ENCODE results near the gene ZNF469.

ZNF469 gene

GRCh38 chr16:88346680-88347505 lies 35.9 kb upstream of the ZNF469 start:
- DNase-seq (ENCODE audit: low read depth) = no peak

- DNase-seq (ENCODE audit: low read depth) = no peak
Observed at GRCh38 chr16:88347656-88348376, 34.9 kb upstream of the ZNF469 start.

DNA sequence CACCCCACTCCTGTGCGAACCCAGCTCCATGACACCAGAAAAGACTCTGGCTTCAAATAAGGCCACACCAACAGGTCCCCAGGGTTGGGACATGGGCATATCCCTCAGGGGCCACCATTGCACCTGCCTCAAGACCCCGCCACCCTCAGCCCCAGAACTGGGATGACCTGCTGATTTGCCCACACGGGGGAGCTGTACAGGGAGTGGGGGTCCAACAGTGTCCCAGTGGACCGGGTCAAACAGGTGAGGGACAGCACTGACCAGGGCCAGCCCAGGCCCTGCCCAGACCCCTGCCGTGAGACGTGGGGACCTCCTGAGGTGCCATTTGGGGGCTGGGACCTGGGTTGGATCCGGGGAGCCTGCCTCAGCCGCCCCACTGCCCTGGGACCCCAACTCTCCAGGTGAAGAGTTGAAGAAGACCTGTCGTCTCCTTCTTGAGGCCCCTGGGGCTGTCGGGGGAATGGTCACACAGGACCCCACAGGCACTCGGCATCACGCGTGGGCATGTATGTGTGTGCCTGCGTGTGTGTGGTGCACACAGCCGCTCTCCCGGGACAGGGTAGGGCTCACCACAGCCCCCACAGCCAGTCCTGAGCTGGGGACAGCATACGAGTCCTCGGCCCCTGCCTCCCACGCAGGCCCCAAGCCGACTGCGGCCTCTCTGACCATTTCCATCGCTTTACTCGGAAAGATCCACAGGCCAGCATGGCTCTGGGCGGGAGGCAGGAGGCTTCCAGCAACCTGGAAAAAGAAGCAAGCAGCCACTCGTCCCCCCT lies 34.2 kb upstream of the ZNF469 start:
- no peak for DNase-seq (ENCODE audit: low read depth)

DNA sequence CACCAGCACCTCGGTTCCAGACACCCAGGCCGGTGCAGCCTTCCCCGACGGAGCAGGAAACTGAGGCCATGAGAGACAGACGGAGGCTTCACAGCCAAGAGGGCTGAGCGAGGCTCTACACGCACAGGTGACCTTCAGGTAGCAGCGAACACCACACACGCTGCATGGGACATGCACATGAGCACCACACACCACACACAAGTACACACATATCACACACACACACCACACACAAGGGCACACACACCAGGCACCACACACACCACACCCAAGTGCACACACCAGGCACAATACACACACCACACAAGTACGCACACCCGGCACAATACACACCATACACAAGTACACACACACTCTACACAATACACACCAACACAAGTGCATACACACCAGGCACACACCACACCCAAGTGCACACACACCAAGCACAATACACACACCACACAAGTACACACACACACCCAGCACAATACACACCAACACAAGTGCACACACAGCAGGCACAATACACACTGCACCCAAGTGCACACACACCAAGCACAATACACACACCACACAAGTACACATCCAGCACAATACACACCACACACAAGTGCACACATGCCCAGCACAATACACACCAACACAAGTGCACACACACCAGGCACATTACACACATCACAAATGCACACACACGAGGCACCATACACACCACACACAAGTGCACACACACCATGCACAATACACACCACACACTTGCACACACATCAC lies 33.4 kb upstream of the ZNF469 start:
- DNase-seq (ENCODE audit: low read depth) = no peak

DNA sequence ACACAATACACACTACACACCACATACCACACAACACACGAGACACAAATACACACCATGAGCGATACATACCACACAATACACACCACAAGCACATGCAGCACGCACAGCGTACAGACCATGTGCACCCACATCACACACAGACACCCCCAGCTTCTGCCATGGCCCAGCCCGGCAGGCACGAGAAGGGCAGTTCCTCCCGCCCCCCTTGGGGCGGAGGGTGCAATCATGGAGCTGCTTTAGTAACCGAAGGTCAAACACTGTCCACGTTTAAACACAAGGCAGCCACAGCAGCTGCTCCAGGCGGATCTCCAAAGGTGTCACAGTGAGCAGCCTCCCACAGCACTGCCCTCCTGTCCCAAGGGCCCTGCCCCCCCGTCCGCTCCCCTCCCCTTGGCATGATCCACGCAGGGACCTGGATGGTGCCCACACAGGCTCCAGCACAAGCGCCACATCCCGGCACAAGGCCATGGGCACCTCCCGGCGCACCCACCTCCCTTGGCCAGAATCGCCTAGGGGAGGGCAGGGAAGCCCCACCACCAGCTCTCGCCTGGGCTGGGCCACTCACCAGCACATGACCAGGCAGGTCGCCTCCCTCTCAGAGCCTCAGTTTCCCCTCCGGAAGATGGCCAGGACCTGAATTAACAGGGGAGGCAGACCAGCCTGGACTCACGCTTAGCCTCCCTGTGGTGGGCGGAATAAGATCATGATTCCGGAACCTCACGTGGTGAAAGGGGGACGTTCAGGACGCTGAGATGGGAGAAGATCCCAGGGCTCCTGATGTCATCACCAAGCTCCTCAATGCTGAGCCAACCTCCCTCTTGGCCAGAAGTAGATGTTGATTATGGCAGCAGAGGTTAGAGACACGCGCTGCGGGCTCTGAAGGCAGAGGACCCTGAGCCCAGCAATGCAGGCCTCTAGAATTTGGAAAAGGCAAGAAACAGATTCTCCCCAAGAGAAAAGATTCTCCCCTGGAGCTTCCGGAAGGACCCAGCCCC lies 32.6 kb upstream of the ZNF469 start:
- no peak for DNase-seq (ENCODE audit: low read depth)

GRCh38 chr16:88350922-88351321 lies 31.8 kb upstream of the ZNF469 start:
- DNase-seq (ENCODE audit: low read depth) = no peak

- DNase-seq (ENCODE audit: low read depth) = no peak
Observed at GRCh38 chr16:88351491-88352101, 31.2 kb upstream of the ZNF469 start.

GRCh38 chr16:88352261-88353200 lies 30.2 kb upstream of the ZNF469 start:
- DNase-seq (ENCODE audit: low read depth) = no peak

DNA sequence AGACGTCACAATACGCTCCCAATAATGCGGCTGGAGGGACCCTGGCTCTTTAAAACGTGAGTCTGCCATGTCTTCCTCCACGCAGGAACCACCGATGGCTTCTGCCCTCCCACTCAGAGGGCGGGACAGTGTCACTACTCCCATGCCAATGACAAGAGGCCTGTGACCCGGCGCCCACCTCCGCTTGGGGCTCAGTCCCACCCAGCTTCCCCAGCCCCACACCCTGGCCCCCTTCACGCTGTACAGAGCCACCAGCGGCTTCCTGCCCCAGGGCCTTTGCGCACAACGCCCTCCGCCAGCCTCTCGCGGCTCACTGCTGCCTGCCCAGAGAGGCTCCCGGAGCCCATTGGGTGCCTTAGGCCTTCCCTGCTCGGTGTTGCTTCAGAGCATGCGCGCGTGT lies 29.5 kb upstream of the ZNF469 start:
- no peak for DNase-seq (ENCODE audit: low read depth)

GRCh38 chr16:88353691-88354090 lies 29.1 kb upstream of the ZNF469 start:
- DNase-seq (ENCODE audit: low read depth) = no peak

DNA sequence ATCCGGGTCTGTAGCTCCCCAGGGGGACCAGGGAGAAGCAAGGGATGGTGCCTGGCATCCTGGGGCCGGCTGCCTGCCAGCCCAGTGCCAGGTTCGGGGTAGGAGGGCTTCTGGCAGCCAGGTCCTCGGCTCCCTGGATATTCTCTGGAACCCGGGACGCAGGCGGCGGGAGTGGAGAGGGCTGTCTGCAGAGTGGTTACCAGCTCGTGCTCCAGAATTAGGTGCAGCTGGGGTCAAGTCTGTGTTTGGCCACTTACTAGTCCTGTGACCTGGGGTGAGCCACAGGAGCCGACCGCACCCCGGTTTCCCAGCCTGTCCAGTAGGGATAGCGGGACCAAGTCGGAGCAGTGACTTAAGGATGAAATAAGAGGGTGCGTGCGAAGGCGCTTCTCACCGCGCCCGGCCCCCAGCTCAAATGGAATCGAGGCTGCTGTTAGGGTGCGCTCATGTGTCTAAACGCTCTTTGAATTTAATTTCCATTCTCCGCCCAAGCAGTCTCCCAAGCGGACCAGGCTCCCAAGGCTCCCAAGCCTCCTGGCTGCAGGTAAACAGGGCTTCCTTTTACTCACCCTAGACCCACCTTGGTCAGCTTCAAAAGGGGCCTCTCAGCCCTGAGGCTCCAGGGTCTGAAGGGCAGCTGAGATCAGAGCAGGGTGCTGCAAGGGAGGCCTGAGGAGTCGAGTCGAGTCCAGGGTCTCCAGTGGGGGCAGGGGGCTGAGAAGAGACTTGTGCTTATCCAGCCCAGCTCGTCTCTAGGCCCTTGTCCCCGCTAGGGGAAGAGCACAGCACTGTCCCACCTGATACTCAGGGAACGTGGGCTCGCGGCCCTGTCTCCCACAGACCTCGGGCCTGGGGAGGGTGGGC lies 28.3 kb upstream of the ZNF469 start:
- no peak for DNase-seq (ENCODE audit: low read depth)

DNA sequence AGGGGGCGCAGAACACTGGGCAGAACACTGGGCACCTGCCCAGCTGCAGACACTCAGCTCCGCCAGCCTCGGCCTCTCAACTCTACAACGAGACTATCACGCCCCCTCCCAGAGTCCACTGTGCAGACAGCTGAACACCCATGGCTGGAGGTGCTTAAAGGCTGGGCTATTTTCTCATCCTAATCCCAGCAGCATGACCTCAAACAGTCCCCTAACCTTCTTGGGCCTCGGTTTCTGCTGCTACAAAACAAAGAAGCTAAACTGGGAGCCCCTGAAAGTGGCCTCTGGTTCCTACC lies 27.7 kb upstream of the ZNF469 start:
- DNase-seq (ENCODE audit: low read depth) = no peak

- DNase-seq (ENCODE audit: low read depth) = no peak
Observed at GRCh38 chr16:88355389-88356123, 27.2 kb upstream of the ZNF469 start.

DNA sequence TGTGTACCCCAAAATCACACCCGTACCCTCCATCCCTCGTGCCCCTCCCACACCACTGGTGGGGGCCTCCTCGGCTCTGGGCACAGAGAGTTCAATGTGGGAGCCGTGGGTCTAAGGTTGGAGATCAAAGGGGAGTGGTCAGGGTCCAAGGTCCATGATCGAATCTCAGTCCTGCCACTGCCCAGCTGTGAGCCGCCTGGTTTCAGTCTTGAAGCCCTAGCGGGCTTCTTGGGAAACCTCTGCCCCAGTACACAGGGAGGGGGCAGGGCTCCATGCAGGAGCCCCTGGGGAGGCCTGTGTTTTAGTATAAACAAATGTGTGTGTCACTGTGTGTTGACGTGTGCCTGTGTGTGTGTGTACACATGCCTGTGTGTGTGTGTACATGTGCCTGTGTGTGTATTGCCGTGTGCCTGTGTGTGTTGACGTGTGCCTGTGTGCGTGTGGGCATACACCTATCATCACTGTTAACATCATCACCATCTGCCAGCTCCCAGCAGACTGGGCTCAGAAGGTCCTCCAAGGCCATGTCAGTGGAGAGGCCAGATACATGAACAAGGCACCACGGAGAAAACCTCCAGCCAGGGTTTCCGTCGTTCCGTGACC lies 26.5 kb upstream of the ZNF469 start:
- no peak for DNase-seq (ENCODE audit: low read depth)

- no peak for DNase-seq (ENCODE audit: low read depth)
Observed at GRCh38 chr16:88356727-88357199, 26.0 kb upstream of the ZNF469 start.

DNA sequence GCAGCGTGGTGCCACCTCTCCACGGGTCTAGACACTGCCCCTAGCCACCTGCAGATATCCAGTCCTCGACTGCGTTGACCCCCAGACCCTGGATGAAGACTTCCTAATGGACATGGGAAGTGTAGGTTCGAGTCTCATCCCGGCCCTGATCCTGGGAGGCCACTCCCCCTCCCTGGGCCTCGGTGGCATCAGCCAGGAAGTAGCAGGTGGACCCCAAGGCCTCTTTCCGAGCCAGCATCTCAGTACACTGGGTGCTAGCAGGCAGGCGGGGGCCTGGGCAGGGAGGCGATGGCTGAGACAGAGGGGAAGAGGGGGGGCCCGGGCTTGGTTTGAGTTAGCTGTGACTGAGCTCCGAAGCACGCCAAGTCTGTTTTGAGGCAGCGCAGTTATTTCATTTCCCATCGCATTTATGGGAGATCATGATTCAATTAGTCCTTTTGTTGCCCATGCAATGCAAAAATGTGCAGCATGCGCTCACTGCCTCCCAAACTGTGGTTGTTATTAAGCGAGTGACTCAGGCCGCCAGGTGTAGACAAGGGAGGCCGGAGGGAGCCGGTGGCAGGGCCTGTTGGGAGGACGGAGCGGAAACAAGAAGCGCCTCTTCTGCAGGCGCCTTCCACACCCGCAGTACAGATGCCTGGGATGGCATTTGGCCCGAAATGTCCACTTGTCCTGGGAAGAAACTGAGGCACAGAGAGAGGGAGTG lies 25.3 kb upstream of the ZNF469 start:
- DNase-seq (ENCODE audit: low read depth) = no peak

DNA sequence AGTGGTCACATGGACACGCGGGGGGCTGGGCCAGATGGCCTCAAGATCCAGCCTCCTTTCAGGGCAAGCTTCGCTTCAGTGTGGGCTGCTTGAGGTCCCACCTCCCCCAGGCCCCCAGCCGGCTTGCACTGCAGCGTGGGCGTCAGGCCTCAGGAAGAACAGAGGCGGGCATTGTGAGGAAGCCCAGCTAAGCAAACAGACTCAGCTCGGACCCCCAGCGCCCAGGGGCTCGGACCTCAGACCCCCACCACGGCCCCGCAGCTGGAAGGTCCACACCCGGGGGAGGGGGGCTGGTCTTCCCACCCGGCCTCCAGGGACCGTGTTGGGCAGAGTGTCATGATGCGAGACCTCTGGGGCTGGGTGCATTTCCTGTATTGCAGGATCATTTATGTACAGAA lies 24.7 kb upstream of the ZNF469 start:
- no peak for DNase-seq (ENCODE audit: low read depth)

Data from stimulated activated CD8-positive, alpha-beta memory T cell treated with anti-CD3 and anti-CD28 coated beads, Interleukin-15, amount 100 ng/mL, for 24 hours (primary cell).